PC-3 (cell line): Measurements from ENCODE around the gene FDXR. TPM values are rescaled to one million over a fixed set of nuclear protein-coding genes. Genes with fewer than 3 reads are reported as not detected.

ENCODE experiments used
- total RNA-seq: library from RNA; depleted of rRNA; stranded (reverse); fragments of >200 nt; gene quantifications from 2 replicates; pipeline ENCODE4 v1.2.3, GENCODE V29; 2014; rRNA removed

The FDXR gene
- total RNA-seq, 1 experiment from 2014 or later, result 28.1 TPM

Other genes starting within 250 kb of the FDXR start
- not detected in 2 replicates for gene CD300E, start 249.3 kb downstream of the FDXR start, total RNA-seq
- not detected in 2 replicates for gene CD300LF, start 160.1 kb downstream of the FDXR start, total RNA-seq
- gene RAB37, start 135.7 kb downstream of the FDXR start, total RNA-seq, result 0.17 and 0.66 TPM in 2 replicates
- 75.0 and 116 TPM in 2 replicates for gene NHERF1, start 124.4 kb downstream of the FDXR start, total RNA-seq
- gene NAT9, start 96.6 kb downstream of the FDXR start, total RNA-seq, result 47.2 and 55.4 TPM in 2 replicates
- 0.04 TPM in 1 of 2 replicates, not detected in the other for gene GRIN2C, start 13.1 kb downstream of the FDXR start, total RNA-seq
- gene FADS6, start 20.6 kb upstream of the FDXR start, total RNA-seq, result not detected in 2 replicates
- 0.04 TPM in 1 of 2 replicates, not detected in the other for gene USH1G, start 50.3 kb upstream of the FDXR start, total RNA-seq
- not detected in 2 replicates for gene OTOP2, start 51.3 kb upstream of the FDXR start, total RNA-seq
- gene OTOP3, start 62.9 kb upstream of the FDXR start, total RNA-seq, result not detected in 2 replicates
- 40.6 and 51.0 TPM in 2 replicates for gene HID1, start 99.8 kb upstream of the FDXR start, total RNA-seq
- gene CDR2L, start 114.6 kb upstream of the FDXR start, total RNA-seq, result 35.8 and 50.9 TPM in 2 replicates
- gene MRPL58, start 139.7 kb upstream of the FDXR start, total RNA-seq, result 151 and 195 TPM in 2 replicates
- gene ATP5PD, start 174.0 kb upstream of the FDXR start, total RNA-seq, result 361 and 374 TPM in 2 replicates
- 23.8 and 28.0 TPM in 2 replicates for gene KCTD2, start 174.2 kb upstream of the FDXR start, total RNA-seq
- 1.2 and 1.6 TPM in 2 replicates for gene SLC16A5, start 215.0 kb upstream of the FDXR start, total RNA-seq
- gene ARMC7, start 237.0 kb upstream of the FDXR start, total RNA-seq, result 17.0 and 17.3 TPM in 2 replicates